PC-3 (cell line): Measurements from ENCODE around the gene TUSC2.

ENCODE experiments used
- EZH2 ChIP-seq: fragments of 300-600 bp; sonication (generic); IDR thresholded peaks from one replicate; pipeline ENCODE4 v1.6.1; 2017; ENCODE audit warnings: antibody characterized with exemption, mild to moderate bottlenecking, low read length; ENCODE audit not compliant: unreplicated experiment
- EZH2phosphoT487 ChIP-seq: fragments of 300-600 bp; sonication (generic); IDR thresholded peaks from 2 replicates; pipeline ENCODE4 v1.6.1; 2018; ENCODE audit warnings: mild to moderate bottlenecking, antibody characterized with exemption, low read length, borderline replicate concordance
- TF ChIP-seq, protein P1 (sequence below): fragments of 300-600 bp; sonication (generic); conservative IDR thresholded peaks from 2 replicates; pipeline ENCODE4 v1.5.1; 2017; ENCODE audit warnings: antibody characterized with exemption, low read depth, mild to moderate bottlenecking, low read length

DNA sequence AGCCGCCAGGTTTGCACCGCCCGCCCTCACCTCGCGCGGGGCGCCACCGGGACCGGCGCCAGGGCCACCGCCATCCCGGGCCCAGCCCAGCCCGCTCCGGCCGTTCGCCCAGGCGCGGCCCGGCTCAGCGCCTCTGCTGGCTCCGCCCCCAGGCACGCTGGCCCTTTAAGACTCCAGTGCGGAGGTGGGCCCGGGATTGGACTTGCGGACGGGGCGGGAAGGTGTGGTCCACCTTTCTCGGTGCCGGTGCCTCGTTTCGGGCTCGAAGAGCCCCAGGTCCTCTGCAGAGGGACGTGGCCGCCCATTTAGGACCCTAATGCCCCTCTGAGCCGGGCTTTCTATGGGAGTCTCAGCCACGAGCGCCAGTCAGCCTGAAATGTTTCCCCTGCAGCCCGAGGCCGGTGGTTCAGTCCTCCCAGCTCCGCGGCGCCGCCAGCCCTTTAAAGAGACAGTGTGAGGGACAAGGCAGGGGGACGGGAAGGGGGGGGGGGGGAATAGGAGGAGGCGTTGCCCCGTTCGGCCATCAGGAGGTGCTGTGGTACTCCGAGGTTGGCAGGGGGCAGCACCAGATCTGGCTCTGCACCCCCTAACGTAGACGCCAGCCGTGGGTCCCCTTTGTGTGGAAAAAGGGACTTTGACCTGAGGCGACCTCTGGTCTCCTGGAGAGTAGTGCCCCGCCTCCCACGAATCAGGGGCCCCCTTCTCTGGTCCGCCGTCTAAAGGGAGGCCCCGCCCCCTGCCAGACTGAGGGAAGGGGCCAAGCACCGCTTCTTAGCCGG, 6.5 kb downstream of the TUSC2 start:
- TF ChIP-seq, protein P1, sequence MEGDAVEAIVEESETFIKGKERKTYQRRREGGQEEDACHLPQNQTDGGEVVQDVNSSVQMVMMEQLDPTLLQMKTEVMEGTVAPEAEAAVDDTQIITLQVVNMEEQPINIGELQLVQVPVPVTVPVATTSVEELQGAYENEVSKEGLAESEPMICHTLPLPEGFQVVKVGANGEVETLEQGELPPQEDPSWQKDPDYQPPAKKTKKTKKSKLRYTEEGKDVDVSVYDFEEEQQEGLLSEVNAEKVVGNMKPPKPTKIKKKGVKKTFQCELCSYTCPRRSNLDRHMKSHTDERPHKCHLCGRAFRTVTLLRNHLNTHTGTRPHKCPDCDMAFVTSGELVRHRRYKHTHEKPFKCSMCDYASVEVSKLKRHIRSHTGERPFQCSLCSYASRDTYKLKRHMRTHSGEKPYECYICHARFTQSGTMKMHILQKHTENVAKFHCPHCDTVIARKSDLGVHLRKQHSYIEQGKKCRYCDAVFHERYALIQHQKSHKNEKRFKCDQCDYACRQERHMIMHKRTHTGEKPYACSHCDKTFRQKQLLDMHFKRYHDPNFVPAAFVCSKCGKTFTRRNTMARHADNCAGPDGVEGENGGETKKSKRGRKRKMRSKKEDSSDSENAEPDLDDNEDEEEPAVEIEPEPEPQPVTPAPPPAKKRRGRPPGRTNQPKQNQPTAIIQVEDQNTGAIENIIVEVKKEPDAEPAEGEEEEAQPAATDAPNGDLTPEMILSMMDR: peak; percentile 70
- TF ChIP-seq EZH2: no peak
- TF ChIP-seq EZH2phosphoT487: no peak
